ENCODE results near the gene TMEM51. TPM values are rescaled to one million over a fixed set of nuclear protein-coding genes. Genes with fewer than 3 reads are reported as not detected.

The TMEM51 gene
- total and polyA plus RNA-seq, 2 of the 13 experiments (the other 11 are each of a cell fraction or from before 2014, with no cell fraction given), result 12.2 to 22.3 TPM

GRCh38 chr1:15201849-15202551, 48.5 kb downstream of the TMEM51 start (continued):
- TF ChIP-seq ATF7-NPFF (CRISPR knock-in tag; IDR thresholded peaks at IDR 0.05; ENCODE audit: low read depth) (no peak), FOXK2 (IDR thresholded peaks at IDR 0.05) (no peak), NR1H2 (CRISPR knock-in tag; IDR thresholded peaks at IDR 0.05; ENCODE audit: borderline replicate concordance, low read depth) (no peak), ZNF687 (CRISPR knock-in tag; IDR thresholded peaks at IDR 0.05) (no peak), ZNF704 (CRISPR knock-in tag; IDR thresholded peaks at IDR 0.05; ENCODE audit: borderline replicate concordance) (no peak), ZZZ3 (CRISPR knock-in tag; IDR thresholded peaks at IDR 0.05; ENCODE audit: borderline replicate concordance) (no peak), ATF4 (CRISPR knock-in tag; IDR thresholded peaks at IDR 0.05) (no peak), MYPOP (CRISPR knock-in tag; IDR thresholded peaks at IDR 0.05) (no peak), ZNF646 (CRISPR knock-in tag; IDR thresholded peaks at IDR 0.05) (no peak), TFAP4 (IDR thresholded peaks at IDR 0.05; ENCODE audit: borderline replicate concordance, low read depth) (no peak)
